ENCODE results near the gene ZBTB42.

The ZBTB42 gene

DNA sequence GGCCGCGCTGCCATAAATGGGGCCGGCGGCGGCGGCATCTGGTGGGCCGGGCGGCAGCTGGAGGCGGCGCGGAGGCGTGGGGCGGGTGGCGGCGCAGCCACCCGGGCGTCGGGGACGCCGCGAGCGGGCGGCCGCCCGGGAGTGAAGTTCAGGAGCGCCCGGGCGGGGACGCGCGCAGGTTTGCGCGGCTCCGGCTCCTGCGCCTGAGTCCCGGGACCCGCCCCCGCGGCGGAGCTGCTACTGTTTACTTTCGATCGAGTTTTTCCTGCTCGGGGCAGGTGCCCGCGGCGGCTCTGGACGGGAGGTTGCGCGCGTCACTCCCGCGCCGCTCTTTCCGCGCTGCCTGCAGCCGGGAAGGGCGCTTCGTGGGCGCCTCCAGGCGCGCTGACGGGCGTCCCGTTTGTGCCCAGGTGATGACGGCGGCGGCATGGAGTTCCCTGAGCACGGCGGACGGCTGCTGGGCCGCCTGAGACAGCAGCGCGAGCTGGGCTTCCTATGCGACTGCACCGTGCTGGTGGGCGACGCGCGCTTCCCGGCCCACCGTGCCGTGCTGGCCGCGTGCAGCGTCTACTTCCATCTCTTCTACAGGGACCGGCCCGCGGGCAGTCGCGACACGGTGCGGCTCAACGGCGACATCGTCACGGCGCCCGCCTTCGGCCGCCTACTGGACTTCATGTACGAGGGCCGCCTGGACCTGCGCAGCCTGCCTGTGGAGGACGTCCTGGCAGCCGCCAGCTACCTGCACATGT lies at the start of gene ZBTB42:
TSS of gene ZBTB42 (plus strand) at position 331 of the 749 bp plus-strand sequence. CDS start at position 428, 97 bp downstream.
- peak; percentile 43 for DNase-seq

DNA sequence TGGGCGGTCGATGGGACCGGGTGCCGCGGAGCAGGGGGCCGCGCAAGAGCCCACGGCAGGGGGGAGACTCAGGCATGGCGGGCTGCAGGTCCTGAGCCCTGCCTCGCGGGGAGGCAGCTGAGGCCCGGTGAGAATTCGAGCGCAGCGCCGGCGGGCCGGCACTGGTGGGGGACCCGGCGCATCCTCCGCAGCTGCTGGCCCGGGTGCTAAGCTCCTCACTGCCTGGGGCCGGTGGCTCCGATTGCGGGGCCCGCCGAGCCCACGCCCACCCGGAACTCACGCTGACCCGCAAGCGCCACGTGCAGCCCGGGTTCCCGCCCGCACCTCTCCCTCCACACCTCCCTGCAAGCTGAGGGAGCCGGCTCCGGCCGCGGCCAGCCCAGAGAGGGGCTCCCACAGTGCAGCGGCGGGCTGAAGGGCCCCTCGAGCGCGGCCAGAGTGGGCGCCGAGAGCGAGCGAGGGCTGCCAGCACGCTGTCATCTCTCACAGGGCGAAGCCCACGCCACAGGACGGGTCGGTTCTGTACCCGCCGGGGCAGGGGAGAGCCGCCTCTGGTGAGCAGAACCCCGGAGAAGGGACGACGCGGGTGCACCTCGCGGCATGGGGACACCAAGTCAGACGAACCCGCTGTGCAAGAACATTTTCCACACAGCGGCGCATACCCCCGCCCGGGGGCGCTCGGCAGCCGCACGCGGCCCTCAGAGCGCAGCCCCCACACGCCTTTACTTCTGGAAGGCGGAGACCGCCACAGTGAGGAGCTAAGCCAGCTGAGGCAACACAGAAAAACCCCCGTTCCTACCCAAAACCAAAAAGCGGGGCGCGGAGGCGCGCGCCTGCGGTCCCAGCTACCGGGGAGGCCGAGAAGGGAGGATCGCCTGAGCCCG lies 49.1 kb upstream of the ZBTB42 start:
- no peak for DNase-seq

DNA sequence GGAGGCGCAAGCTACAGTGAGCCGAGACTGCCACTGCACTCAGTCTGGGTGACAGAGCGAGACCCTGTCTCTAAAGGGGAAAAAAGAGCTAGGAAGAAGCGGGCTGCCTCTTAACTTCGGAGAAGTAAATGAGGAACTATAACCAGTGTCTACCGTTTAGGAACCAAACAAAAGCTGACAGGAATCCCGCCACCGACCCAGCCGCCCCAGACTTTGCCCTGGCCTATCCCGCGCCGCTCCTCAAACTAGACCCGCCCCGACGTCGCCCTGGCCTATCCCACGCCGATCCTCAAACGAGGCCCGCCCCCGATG lies 48.5 kb upstream of the ZBTB42 start:
- DNase-seq: no peak

DNA sequence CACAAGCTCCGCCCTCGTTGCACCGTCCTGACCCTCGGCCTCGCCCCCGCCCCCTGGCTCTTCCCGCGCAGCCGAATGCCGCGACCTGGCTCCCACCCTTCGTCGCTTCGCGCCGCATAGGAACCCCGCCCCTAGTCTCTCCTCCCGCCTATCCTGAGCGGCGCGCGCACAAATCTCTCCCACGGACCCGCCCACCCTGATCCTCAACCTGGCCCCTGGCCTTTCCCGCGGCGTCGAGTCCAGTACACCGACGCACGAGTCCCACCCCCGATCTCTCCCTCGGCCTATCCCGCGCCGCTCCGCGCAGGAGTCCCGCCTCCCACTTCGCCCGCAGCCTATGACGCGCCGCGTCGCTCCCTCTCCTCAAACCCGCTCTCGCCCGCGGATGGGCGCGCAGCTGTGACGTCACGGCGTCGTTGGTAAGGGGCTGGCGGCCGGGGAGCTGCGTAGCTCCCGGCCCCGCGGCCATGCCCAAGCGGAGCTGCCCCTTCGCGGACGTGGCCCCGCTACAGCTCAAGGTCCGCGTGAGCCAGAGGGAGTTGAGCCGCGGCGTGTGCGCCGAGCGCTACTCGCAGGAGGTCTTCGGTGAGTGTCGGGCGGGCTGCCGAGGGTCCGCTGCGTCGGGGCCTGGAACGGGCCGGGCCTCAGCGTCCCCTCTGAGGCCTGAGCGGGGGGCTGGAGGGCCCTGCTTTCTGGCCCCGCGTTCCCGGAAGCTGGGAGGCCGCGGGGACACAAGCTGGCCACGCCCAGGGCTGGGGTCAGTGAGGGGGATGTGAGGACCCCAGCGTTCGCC lies 48.0 kb upstream of the ZBTB42 start, which contains the start of gene SIVA1:
TSS of gene SIVA1 (plus strand) at position 413 of the 793 bp plus-strand sequence. CDS start at position 468, 55 bp downstream.
- peak; percentile 100 for DNase-seq

DNA sequence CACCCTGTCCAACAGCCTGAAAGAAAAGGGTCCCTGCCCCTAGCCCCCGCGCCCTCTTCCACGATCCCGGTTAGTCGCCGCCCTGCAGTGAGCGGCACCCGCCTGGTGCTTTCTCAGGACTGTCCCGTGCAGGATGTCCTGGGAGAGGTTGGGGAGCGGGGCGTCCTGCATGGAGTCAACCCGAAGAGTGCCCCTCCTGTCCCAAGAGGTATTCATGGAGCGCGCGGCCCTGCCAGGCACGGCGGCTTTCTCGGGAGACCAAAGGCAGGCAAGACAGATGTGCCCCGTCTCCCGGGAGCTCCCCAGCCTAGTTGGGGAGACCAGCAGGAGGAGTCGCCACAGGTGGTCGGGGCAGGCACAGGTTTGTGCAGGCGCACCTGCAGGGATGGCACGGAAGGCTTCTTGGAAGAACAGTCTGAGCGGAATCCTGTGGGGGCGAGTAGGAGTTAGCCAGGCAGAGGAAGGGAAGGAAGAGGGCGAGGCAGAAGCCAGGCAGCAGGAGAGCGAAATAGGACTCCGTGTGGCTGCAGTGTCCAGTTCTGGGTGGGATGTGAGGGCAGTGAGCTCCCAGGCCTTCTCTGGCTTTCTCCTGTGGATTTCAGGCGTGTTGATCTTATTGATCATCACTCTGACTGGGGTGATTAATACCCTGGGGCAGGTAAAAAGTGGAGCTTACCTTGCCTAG lies 47.2 kb upstream of the ZBTB42 start:
- DNase-seq: peak; percentile 5

DNA sequence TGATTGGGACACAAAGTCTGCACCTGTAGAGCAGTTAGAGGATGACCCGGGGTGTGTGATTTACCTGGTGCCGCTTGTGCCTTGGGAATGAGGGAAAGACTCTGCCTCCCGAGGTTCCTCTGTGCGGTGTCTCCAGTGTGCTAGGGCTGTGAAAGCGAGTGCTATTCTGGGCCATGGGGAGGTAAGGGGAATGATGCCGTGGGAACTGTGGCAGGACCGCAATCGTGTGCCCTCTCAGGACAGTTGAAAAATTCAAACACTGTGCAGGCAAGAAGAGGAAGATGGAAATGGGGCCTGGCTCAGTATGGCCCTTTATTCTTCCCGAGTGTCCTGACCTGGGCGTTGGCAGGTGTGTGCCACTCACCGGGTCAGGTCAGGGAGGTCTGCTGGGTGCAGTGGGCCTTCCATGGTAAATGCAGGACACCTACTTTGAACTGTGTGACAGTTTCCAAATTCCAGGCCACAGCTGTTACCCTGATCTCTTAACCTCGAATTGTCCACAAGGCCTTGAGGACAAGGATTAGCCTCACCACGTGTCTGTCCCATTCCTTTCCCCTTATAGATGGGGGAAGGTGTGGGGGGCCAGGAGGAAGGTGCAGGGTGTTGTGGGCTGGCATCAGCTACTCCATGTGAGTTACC lies 46.6 kb upstream of the ZBTB42 start:
- DNase-seq: no peak

DNA sequence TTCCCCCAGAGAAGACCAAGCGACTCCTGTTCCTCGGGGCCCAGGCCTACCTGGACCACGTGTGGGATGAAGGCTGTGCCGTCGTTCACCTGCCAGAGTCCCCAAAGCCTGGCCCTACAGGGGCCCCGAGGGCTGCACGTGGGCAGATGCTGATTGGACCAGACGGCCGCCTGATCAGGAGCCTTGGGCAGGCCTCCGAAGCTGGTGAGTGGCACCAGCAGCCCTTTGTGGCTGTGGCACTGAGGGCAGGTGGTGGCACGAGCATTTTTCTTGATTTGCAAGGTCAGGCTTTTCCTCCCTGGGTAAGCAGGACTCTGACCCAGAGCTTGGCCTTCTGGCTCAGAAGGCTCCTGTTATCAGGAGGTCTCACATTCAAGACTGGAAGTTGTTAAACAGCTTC lies 45.3 kb upstream of the ZBTB42 start:
- no peak for DNase-seq

DNA sequence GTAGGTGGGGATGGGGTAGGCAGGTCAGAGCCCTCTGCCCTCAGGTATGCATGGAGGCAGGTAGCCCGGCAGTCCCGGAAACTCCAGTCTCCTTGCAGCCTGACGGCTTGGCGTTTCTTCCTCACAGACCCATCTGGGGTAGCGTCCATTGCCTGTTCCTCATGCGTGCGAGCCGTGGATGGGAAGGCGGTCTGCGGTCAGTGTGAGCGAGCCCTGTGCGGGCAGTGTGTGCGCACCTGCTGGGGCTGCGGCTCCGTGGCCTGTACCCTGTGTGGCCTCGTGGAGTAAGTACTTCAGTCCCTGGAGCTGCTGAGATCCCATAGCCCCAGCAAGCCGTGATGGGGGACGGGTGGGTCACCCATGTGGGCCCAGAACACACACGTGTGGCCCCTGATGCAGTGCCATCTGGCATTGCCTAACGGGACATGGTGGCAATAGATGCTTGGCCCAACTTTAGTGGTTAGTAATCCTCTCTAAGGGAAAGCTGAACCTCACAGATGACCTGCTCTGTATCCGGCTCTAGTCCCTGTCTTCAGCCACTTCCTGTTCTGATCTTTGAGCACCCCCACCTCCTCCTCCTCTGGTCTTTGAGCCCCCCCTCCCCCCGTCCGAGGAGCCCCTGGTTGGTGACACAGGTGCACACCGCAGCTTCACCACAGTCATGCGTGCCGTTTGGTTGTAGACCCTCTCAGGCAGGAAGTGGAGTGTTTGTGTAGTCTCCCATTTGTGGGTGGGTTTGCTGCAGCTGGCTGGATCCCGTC lies 44.2 kb upstream of the ZBTB42 start:
- no peak for DNase-seq

DNA sequence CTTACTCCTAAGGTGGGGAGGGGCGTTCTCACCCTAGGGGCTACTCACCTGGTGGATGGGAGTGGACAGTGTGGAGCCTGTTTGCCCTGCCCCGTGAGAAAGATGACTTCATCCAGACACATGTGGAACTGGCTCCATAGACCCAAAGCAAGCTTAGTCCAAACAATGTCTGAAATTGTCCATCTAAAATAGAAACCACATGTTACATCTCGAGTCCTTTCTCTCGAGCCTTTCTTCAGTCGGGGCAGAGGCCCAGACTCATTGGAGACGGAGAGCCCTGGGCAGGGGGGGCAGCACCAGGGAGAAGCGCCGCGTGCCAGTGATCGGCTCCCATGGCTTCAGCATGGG lies 43.7 kb upstream of the ZBTB42 start:
- no peak for DNase-seq

DNA sequence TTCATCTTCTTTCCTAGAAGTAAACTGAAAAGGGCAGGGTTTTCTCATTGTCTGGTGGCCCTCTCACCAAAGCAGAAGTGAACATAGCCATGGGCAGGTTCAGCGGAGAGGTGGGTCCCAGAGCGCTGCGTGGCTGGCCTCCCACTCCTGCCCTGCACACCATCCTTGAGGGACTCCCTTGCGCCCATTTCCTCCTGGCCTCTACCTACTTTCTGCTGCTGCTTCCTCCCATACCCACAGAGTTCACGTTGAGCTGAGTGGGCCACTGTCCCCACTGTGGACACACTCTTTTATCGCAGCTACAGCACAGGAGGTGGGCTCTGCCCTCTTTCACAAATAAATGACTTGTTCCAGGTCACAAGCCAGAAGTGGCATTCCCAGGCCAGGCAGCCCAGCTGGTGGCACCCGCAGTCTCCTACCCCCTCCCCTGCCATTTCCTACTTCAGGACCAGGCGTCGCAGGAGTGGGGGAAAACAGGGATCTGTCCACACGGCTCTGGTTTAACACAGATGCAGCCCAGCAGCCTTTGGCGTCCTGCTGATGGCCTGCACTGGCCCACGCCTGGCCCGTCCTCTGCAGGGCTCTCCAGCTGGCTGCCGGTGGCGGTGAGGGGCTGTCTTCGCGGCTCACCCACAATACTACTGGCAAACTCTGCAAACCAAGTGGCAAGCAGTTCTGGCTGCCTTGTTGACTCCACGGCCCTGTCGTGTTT lies 43.1 kb upstream of the ZBTB42 start:
- no peak for DNase-seq

DNA sequence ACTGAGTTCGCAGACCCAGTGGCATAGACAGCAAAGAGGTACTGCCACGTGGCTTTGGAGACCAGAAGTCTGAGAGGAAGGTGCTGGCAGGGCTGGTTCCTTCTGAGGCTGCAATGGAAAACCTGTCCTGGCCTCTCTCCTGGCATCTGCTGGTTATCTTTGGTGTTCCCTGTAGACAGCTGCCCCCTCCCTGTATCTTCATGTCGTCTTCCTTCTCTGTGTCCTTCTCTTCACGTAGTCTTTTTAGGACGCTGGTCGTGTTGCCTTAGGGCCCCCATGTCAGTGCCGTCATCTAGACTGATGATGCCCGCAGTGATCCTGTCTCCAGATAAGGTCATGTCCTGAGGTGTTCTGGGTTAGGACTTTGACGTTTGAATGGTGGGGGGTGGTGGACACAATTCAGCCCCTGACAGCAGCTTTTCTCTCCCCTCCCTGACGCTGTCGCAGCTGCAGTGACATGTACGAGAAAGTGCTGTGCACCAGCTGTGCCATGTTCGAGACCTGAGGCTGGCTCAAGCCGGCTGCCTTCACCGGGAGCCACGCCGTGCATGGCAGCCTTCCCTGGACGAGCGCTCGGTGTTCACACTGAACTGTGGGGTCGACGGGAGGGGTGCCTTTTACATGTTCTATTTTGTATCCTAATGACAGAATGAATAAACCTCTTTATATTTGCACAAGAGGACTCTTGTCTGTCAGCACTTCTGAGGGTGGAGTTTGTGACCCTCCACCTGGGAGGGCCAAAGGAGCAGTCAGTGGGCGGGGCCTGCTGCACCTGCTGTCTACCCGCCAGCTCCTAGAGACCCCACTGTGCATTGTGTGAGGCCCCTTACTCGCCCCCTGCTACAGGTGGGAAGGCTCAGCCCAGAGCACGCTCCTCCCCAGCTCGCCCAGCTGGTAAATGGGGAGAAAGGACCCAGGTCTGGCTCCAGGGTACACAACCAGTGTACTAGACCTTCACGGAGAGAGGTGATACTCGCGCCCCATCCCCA lies 41.6 kb upstream of the ZBTB42 start:
- DNase-seq: no peak

DNA sequence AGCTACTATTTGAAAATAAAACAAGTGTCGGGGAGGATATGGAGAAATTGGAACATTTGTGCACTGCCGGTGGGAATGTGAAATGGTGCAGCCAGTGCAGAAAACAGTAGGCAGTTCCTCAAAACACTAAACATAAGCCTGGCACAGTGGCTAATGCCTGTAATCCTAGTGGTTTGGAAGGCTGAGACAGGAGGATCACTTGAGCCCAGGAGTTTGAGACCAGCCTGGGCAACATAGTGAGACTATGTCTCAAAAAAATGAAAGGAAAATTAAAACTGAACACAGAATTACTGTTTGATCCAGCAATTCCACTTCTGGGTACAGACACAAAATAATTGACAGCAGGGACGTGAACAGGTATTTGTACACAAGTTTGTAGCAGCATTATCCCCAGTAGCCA lies 35.4 kb upstream of the ZBTB42 start:
- no peak for DNase-seq

DNA sequence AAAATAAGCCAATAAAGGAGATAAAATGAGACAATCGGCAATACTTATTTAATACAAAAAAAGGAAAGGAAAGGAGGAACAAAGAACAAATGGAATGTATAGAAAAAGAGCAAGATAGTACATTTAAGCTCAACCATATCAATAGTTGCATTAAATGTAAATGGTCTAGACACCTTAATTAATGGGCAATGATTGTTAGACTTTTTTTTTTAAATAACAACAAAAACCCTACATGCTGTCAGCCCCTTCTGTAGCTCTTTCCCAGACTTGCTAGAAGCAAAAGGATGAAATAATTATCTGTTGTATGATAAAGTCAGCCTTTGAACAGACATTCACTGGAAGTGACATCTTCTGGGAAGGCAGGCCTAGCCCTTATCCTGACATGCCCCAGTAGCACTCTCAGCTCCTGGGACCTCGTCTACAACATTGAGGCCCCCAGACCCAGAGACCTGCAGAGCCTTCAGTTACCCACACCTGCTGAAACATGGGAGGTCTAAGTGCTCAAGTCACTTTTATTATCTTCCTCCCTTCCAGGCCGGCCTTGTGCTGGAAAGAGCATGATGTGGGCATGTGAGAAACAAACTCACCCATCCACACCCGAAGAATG lies 34.5 kb upstream of the ZBTB42 start:
- DNase-seq: no peak

DNA sequence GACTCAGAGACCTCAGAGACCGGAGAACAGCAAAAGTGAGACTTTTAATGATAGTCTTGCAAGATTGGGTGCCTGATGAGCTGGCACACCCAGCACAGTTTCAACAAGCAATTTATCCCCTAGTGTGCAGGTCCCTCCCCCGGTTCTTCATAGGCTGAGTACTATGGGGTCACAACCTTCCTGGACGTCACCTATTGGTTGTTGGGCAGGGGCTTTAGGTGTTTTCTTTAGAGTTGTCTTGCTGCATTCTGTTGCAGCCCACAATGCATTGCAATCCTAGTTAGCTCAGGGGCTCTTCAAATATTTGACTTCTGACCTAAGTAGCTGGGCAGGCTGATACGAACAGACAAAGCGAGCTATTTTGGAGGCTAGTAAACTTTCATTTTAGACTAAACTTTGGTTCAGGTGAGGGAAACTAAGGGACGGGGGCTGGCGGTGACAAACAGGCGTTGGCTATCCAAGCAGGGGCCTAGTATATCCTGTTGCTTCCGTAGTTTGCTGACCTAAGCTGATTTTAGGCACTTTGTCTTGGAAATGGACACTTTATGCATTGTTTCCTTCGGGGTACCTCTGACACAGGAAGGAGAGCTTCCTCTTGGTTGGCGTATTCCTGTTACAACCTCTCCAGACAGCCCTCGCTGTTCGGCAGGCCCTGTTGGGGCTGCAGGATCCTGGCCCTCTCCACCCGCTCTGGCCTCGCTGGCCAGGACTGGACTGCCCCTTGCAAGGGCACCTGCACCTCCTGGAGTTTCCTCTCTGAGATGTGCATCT lies 33.9 kb upstream of the ZBTB42 start:
- no peak for DNase-seq

DNA sequence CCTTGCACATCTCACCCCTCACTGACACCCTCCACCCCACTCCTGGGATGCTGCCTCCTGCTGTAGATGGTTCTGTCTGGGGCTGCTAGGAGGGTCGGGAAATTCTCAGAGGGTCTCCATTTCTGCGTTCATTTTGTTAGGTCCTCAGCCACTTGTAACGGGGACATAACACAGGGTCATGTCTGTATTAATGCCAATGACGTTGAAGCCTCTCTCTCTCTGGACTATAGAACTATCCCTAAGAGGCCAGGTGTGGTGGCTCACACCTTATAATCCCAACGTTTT lies 33.3 kb upstream of the ZBTB42 start:
- DNase-seq: no peak

DNA sequence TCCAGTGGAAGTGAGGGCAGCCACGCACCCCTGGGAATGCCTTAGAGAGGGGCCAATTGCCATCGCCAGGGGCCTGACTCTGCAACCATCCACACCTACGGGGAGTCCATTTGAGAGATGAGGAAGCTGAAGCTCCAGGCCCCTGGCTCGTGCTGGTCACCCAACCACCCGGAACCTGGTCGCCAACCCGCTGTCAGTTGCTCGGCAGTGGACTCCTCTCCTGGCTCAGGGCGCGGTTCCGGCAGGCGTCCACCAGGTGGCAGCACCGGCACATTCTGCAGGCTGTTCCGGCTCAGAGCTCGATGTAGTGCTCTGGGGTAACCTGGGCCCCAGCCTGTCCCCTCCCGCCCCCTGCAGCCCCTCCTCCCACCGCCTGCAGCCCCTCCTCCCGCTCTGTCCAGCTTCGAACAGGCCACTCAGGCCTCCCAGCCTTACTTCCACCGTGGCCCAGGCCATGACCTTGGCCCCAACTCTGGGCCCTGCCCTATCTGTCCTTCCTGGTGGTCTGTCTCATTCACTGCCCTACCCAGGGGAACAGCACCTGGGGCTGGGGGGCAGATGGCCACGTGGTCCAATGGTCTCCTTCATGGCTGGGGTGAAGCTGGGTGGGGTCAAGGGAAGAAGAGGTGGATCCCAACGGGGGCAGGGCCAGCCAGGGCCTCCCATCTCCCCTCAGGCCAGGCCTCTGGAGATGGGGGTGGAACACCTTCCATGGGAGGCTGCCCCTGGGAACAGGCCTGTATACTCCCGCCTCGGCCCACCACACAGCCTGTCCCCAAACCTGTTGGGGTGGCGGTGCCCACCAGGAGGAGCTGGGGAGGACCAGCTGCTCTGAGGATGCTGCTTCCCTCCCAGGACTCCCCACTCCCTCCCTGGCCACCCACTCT lies 32.2 kb upstream of the ZBTB42 start:
- DNase-seq: peak; percentile 75

DNA sequence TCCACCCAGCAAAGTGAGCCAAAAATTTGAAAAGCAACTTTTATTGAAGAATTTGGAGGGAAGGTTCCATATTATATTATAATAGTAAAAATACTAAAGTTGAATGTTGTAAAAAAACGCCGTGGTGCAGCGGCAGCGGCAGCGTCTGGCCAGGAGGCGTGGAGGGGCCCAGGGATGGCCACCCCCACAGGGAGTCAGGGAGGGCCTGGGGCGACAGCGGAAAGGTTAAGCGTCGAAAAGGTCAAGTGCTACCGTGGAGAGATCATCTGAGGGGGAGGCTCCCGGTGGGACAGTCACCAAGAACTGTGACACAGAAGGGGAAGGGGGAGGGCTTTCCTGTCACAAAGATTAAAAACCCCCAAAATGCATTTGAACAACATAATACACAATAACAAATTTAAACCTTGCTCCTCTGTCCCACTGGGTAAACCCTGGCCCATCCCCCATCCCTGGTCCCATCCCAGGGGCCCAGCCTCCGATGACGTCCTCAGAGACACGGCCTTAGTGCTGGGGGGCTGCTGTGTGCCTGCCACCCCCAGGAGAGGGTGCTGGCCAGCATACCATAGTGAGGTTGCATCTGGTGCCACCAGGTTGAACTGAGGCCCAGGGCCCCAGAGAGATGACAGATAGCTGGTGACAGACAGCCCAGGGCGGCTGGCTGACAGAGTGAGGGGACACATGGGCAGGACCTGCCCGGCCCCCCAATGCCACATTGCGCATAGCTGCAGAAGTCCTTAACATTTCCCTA lies 31.4 kb upstream of the ZBTB42 start:
- no peak for DNase-seq
